Measurements from ENCODE around the gene NOTO. TPM values are rescaled to one million over a fixed set of nuclear protein-coding genes. Genes with fewer than 3 reads are reported as not detected.

NOTO gene
- total RNA-seq, 2 donors from 2014 or later = not detected

DNA sequence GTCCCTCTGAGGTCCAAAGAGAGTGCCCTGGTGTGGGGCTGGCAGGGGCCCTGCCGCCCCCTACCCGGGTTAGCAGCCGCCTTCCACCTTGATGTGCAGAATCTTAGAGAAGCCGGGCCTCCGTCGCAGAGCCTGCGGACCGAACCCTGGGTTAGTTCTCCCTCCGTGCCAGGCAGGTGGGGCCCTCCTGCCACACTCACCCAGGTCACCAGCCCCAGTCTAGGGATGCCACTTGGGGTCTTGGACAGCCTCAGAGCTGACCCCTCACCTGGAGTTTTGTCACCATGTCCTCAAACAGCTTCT lies 56.5 kb downstream of the NOTO start:
- H3K27ac ChIP-seq = no peak overlapping the region
- H3K4me3 ChIP-seq = no peak overlapping the region
- DNase-seq (ENCODE audit: low spot score) = no peak
- H3K27me3 ChIP-seq = no peaks in the 10 kb centered on the region
- peaks cover 12% of the 10 kb centered on the region for H3K36me3 ChIP-seq
- H3K4me1 ChIP-seq = no peaks in the 10 kb centered on the region
- no peak for TF ChIP-seq CTCF (IDR thresholded peaks at IDR 0.05)
- H3K9me3 ChIP-seq = no peaks in the 10 kb centered on the region

- Histone ChIP-seq H3K36me3 (peaks cover 8% of the 10 kb centered on the region), H3K27me3 (no peaks in the 10 kb centered on the region), H3K4me3 (no peak overlapping the region), H3K9me3 (no peaks in the 10 kb centered on the region), H3K27ac (no peak overlapping the region), H3K4me1 (no peaks in the 10 kb centered on the region)
- no peak for TF ChIP-seq CTCF (IDR thresholded peaks at IDR 0.05)
- no peak for DNase-seq (ENCODE audit: low spot score)
Measured at GRCh38 chr2:73259276-73259675, 56.9 kb downstream of the NOTO start.

DNA sequence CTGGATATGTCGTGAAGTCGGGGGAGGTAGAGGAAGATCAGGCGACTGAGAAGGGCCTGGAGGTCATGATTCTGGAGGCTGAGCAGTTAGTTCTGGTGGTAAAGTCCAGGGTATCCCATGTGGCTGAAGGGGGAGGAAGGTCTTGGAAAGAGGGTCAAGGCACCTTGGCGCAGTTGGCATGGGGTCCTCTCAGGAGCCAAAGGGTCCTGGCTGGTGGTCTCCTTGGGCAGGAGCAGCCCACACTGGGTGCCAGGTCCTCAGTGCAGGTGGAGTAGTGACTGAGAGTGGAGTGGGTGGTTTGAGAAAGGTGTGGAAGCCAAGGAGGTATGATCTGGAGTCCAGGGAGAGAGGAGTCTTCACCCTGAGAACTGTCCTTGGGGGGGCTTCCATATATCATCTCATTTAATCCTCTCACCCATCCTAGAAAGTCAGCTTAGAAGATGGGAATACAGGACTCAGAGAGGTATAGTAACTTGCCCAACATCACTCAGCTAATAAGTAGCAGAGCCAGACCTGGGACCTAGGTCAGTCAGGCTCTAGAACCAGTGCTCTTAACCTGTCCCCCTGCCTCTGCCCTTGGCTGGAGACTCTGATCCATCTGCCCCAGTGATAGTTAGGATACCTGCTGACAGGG lies 57.4 kb downstream of the NOTO start:
- Histone ChIP-seq H3K4me3 (no peak overlapping the region), H3K27ac (no peak overlapping the region), H3K9me3 (no peaks in the 10 kb centered on the region), H3K36me3 (peaks cover 3% of the 10 kb centered on the region), H3K4me1 (no peaks in the 10 kb centered on the region), H3K27me3 (no peaks in the 10 kb centered on the region)
- no peak for DNase-seq (ENCODE audit: low spot score)
- TF ChIP-seq CTCF (IDR thresholded peaks at IDR 0.05) = no peak

GRCh38 chr2:73260338-73260984 lies 58.1 kb downstream of the NOTO start:
- H3K27me3 ChIP-seq = no peaks in the 10 kb centered on the region
- H3K36me3 ChIP-seq = no peaks in the 10 kb centered on the region
- peak in 1 of 2 donors; percentile 56 for TF ChIP-seq CTCF (IDR thresholded peaks at IDR 0.05)
- H3K4me1 ChIP-seq = no peaks in the 10 kb centered on the region
- H3K4me3 ChIP-seq = no peak overlapping the region
- H3K27ac ChIP-seq = no peak overlapping the region
- no peak for DNase-seq (ENCODE audit: low spot score)
- no peaks in the 10 kb centered on the region for H3K9me3 ChIP-seq

Other genes with a start within 250 kb of the NOTO start
- gene SFXN5, start 130.9 kb upstream of the NOTO start, total RNA-seq = 1 to 10 TPM; 4.5 to 5.8 TPM
- gene RAB11FIP5, start 89.6 kb upstream of the NOTO start, total RNA-seq = 10 to 100 TPM; 28.6 to 34.1 TPM
- 10 to 100 TPM; 11.4 to 12.5 TPM for gene SMYD5, start 11.7 kb downstream of the NOTO start, total RNA-seq
- 100 to 1,000 TPM in 1 of 2 donors, 10 to 100 TPM in 1; 49.5 to 124 TPM for gene PRADC1, start 30.7 kb downstream of the NOTO start, total RNA-seq
- gene CCT7, start 31.7 kb downstream of the NOTO start, total RNA-seq = 100 to 1,000 TPM; 154 to 191 TPM
- gene FBXO41, start 81.9 kb downstream of the NOTO start, total RNA-seq = 1 to 10 TPM; 1.7 to 1.8 TPM
- under 1 TPM in 1 of 2 donors, not detected in 1; 0.16 TPM for gene EGR4, start 91.0 kb downstream of the NOTO start, total RNA-seq
- 10 to 100 TPM in 1 of 2 donors, 1 to 10 TPM in 1; 8.7 to 14.9 TPM for gene ALMS1, start 183.3 kb downstream of the NOTO start, total RNA-seq

All from right atrium auricular region (tissue), 2 donors.